ENCODE data around the gene UBE4A.

UBE4A gene

GRCh38 chr11:118340449-118340848 lies 19.0 kb upstream of the UBE4A start:
- Histone ChIP-seq H3K27ac (replicated peaks) (no peak overlapping the region), H3K4me3 (replicated peaks; ENCODE audit: insufficient read depth, low read length) (no peak overlapping the region), H3K27me3 (ENCODE audit: insufficient read depth, poor library complexity, severe bottlenecking) (no peaks in the 10 kb centered on the region)
- no peak for DNase-seq (ENCODE audit: low read depth in 1 of 2, low spot score in 1 of 2)
- no peak for TF ChIP-seq CTCF (IDR thresholded peaks at IDR 0.05; ENCODE audit: insufficient read depth, low read length)
- TF ChIP-seq REST (IDR thresholded peaks at IDR 0.05; ENCODE audit: insufficient replicate concordance, low read depth): no peak
- no peak for TF ChIP-seq GABPA (IDR thresholded peaks at IDR 0.05; ENCODE audit: low read depth)
- no peak for TF ChIP-seq SPI1 (IDR thresholded peaks at IDR 0.05; ENCODE audit: borderline replicate concordance, low read depth)
- no peak for TF ChIP-seq POLR2AphosphoS5 (IDR thresholded peaks at IDR 0.05; ENCODE audit: low read depth)

GRCh38 chr11:118341261-118341660 lies 18.1 kb upstream of the UBE4A start:
- Histone ChIP-seq H3K27ac (replicated peaks) (no peak overlapping the region), H3K27me3 (ENCODE audit: insufficient read depth, poor library complexity, severe bottlenecking) (no peaks in the 10 kb centered on the region), H3K4me3 (replicated peaks; ENCODE audit: insufficient read depth, low read length) (no peak overlapping the region)
- no peak for DNase-seq (ENCODE audit: low read depth in 1 of 2, low spot score in 1 of 2)
- TF ChIP-seq GABPA (IDR thresholded peaks at IDR 0.05; ENCODE audit: low read depth): no peak
- TF ChIP-seq REST (IDR thresholded peaks at IDR 0.05; ENCODE audit: insufficient replicate concordance, low read depth): no peak
- TF ChIP-seq CTCF (IDR thresholded peaks at IDR 0.05; ENCODE audit: insufficient read depth, low read length): no peak
- no peak for TF ChIP-seq SPI1 (IDR thresholded peaks at IDR 0.05; ENCODE audit: borderline replicate concordance, low read depth)
- TF ChIP-seq POLR2AphosphoS5 (IDR thresholded peaks at IDR 0.05; ENCODE audit: low read depth): no peak

- TF ChIP-seq POLR2AphosphoS5 (IDR thresholded peaks at IDR 0.05; ENCODE audit: low read depth) (no peak), SPI1 (IDR thresholded peaks at IDR 0.05; ENCODE audit: borderline replicate concordance, low read depth) (no peak), REST (IDR thresholded peaks at IDR 0.05; ENCODE audit: insufficient replicate concordance, low read depth) (no peak), GABPA (IDR thresholded peaks at IDR 0.05; ENCODE audit: low read depth) (no peak)
- no peaks in the 10 kb centered on the region for H3K27me3 ChIP-seq (ENCODE audit: insufficient read depth, poor library complexity, severe bottlenecking)
- no peak overlapping the region for H3K4me3 ChIP-seq (replicated peaks; ENCODE audit: insufficient read depth, low read length)
- no peak overlapping the region for H3K27ac ChIP-seq (replicated peaks)
- no peak for DNase-seq (ENCODE audit: low read depth in 1 of 2, low spot score in 1 of 2)
These were observed 17.4 kb upstream of the UBE4A start for GRCh38 chr11:118341815-118342489.

All from HL-60 (cell line).